ENCODE data around the gene RIMBP2. TPM values are rescaled to one million over a fixed set of nuclear protein-coding genes. Genes with fewer than 3 reads are reported as not detected.

RIMBP2 gene
- total RNA-seq, 4 donors from 2014 or later = 0.83 to 1.8 (median 1.4) TPM

DNA sequence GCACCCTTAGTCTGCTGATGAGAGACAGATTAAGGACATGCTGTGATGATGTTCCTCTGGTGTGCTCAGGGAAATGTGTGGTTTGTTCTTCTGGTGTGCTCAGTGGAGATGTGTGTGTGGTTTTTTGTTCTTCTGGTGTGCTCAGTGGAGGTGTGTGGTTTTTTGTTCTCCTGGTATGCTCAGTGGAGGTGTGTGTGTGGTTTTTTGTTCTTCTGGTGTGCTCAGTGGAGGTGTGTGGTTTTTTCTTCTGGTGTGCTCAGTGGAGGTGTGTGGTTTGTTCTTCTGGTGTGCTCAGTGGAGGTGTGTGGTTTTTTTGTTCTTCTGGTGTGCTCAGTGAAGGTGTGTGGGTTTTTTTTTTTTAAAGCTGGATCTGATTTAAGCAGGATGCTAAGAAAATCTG is 363.0 kb downstream of the RIMBP2 start:
- Histone ChIP-seq H3K27me3 (peaks cover 0 to 67% (median 0%) of the 10 kb centered on the region in 4 donors), H3K9me3 (no peaks in the 10 kb centered on the region)
- no peak for TF ChIP-seq POLR2A (IDR thresholded peaks at IDR 0.05; ENCODE audit: low read depth)
- TF ChIP-seq POLR2AphosphoS5 (IDR thresholded peaks at IDR 0.05) = no peak
- TF ChIP-seq, protein P1, sequence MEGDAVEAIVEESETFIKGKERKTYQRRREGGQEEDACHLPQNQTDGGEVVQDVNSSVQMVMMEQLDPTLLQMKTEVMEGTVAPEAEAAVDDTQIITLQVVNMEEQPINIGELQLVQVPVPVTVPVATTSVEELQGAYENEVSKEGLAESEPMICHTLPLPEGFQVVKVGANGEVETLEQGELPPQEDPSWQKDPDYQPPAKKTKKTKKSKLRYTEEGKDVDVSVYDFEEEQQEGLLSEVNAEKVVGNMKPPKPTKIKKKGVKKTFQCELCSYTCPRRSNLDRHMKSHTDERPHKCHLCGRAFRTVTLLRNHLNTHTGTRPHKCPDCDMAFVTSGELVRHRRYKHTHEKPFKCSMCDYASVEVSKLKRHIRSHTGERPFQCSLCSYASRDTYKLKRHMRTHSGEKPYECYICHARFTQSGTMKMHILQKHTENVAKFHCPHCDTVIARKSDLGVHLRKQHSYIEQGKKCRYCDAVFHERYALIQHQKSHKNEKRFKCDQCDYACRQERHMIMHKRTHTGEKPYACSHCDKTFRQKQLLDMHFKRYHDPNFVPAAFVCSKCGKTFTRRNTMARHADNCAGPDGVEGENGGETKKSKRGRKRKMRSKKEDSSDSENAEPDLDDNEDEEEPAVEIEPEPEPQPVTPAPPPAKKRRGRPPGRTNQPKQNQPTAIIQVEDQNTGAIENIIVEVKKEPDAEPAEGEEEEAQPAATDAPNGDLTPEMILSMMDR (IDR thresholded peaks at IDR 0.05) = no peak
- no peak for TF ChIP-seq EP300 (IDR thresholded peaks at IDR 0.05)

DNA sequence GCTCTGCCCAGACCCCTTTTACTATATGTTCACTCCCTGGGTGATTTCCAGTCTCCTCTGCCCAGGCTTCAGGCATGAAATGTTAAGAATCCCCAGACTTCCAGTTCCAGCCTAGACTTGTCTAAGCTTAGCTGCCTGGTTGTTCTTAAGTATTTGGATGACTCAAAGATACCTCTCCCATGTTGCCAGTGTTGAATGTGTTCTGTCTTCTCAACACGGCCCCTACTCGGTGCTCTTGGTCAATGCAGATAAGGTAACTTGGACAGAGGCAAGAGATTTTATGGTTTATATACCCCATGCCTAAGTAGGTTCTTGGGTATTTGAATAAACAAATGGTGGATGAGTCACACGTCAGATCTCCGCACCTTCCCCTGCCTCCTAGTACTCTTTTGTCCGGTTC is 364.8 kb downstream of the RIMBP2 start:
- no peak for DNase-seq (ENCODE audit: extremely low spot score)
- intact Hi-C loops (cut with DNase I) = no loop called here
- H3K27me3 ChIP-seq = peaks cover 0 to 60% (median 0%) of the 10 kb centered on the region in 4 donors
- H3K27ac ChIP-seq (replicated peaks in 1 of 4) = no peak overlapping the region
- H3K9me3 ChIP-seq = no peaks in the 10 kb centered on the region
- no peak for TF ChIP-seq EP300 (IDR thresholded peaks at IDR 0.05)
- TF ChIP-seq POLR2A (IDR thresholded peaks at IDR 0.05; ENCODE audit: low read depth) = no peak
- TF ChIP-seq POLR2AphosphoS5 (IDR thresholded peaks at IDR 0.05) = no peak
- TF ChIP-seq, protein P1 (IDR thresholded peaks at IDR 0.05) = no peak
- H3K4me3 ChIP-seq = no peak overlapping the region
- no peaks in the 10 kb centered on the region for H3K36me3 ChIP-seq
- WGBS = 87% methylated on average over 5 of the region's 5 CpGs
- H3K4me1 ChIP-seq = no peaks in the 10 kb centered on the region

More for the DNA sequence above, 363.0 kb downstream of the RIMBP2 start:
- Histone ChIP-seq H3K36me3 (no peaks in the 10 kb centered on the region), H3K4me1 (no peaks in the 10 kb centered on the region), H3K4me3 (no peak overlapping the region), H3K27ac (replicated peaks in 1 of 4) (no peak overlapping the region)
- no peak for DNase-seq (ENCODE audit: extremely low spot score)
- intact Hi-C loops (cut with DNase I) = no loop called here

DNA sequence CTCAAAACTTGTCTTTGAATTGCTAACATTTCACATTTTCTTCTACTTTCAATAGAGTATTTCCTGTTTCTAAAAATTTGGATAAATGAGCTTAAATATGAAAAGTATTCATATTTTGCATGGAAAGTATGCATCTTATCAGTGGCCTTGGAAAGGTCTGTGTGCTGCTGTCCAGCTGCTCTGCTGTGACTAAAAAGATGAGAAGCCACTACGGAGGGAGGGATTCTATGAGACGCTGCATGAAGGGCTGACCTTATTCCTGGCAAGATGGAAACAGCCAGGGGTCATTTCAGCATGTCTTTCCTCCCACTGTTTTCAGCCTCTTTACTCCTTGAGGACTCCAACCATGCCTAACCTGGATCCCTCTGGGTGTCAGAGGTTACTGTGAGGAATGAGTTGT is 365.4 kb downstream of the RIMBP2 start:
- H3K27me3 ChIP-seq = peaks cover 0 to 56% (median 0%) of the 10 kb centered on the region in 4 donors
- H3K27ac ChIP-seq (replicated peaks in 1 of 4) = no peak overlapping the region
- TF ChIP-seq, protein P1 (IDR thresholded peaks at IDR 0.05) = no peak
- TF ChIP-seq POLR2A (IDR thresholded peaks at IDR 0.05; ENCODE audit: low read depth) (no peak), POLR2AphosphoS5 (IDR thresholded peaks at IDR 0.05) (no peak), EP300 (IDR thresholded peaks at IDR 0.05) (no peak)
- H3K9me3 ChIP-seq = no peaks in the 10 kb centered on the region
- H3K4me3 ChIP-seq = no peak overlapping the region
- 42% methylated on average over 2 of the region's 2 CpGs for WGBS
- no peaks in the 10 kb centered on the region for H3K4me1 ChIP-seq
- H3K36me3 ChIP-seq = no peaks in the 10 kb centered on the region
- DNase-seq (ENCODE audit: extremely low spot score) = no peak
- intact Hi-C loops (cut with DNase I) = no loop called here

DNA sequence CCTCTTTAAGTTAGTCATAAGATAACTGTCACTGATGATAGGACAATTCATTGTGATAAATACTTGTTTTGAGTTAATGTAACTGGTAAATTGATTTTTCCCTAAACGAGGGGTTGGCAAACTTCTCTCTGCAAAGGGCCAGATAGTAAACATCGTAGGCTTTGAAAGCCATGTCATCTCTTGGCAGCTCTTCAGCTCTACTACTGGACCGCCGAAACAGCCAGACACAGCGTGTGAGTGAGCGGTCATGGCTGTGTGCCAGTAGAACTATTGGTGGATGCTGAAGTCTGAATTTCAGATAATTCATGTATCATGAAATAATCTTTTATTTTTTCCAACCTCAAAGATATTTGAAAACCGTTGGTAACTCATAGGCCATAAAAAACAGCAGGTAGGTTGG is 368.5 kb downstream of the RIMBP2 start:
- Histone ChIP-seq H3K27me3 (peaks cover 0 to 34% (median 0%) of the 10 kb centered on the region in 4 donors), H3K4me1 (no peaks in the 10 kb centered on the region), H3K27ac (replicated peaks in 1 of 4) (no peak overlapping the region), H3K9me3 (no peaks in the 10 kb centered on the region), H3K36me3 (no peaks in the 10 kb centered on the region), H3K4me3 (no peak overlapping the region)
- 42% methylated on average over 7 of the region's 7 CpGs for WGBS
- intact Hi-C loops (cut with DNase I) = no loop called here
- DNase-seq (ENCODE audit: extremely low spot score) = no peak
- no peak for TF ChIP-seq POLR2AphosphoS5 (IDR thresholded peaks at IDR 0.05)
- no peak for TF ChIP-seq EP300 (IDR thresholded peaks at IDR 0.05)
- TF ChIP-seq, protein P1 (IDR thresholded peaks at IDR 0.05) = no peak
- no peak for TF ChIP-seq POLR2A (IDR thresholded peaks at IDR 0.05; ENCODE audit: low read depth)

Other genes with a start within 250 kb of the RIMBP2 start
- gene STX2, start 123.0 kb upstream of the RIMBP2 start, total RNA-seq = 10 to 100 TPM; 46.6 to 80.8 (median 49.1) TPM
- 100 to 1,000 TPM; 157 to 211 (median 197) TPM for gene RAN, start 155.8 kb upstream of the RIMBP2 start, total RNA-seq
- gene ADGRD1, start 237.6 kb upstream of the RIMBP2 start, total RNA-seq = 10 to 100 TPM; 28.2 to 52.4 (median 41.8) TPM